ENCODE data around the gene SPPL2B.
A peak's percentile ranks its signal among the peaks of the same experiment; 100 is the strongest.

SPPL2B gene

GRCh38 chr19:2324220-2324948 is 4.1 kb upstream of the SPPL2B start:
- no peak for DNase-seq

GRCh38 chr19:2325281-2326046 is 3.0 kb upstream of the SPPL2B start:
- no peak for DNase-seq

GRCh38 chr19:2326699-2327360 is 1.7 kb upstream of the SPPL2B start:
- DNase-seq = no peak

- DNase-seq = no peak
Measured at GRCh38 chr19:2327773-2328400, 597 bp upstream of the SPPL2B start.

- DNase-seq = no peak
Measured at GRCh38 chr19:2329149-2329478, 630 bp downstream of the SPPL2B start.

GRCh38 chr19:2329501-2329916 is 1.0 kb downstream of the SPPL2B start:
- no peak for DNase-seq

- no peak for DNase-seq
Measured at GRCh38 chr19:2330255-2330631, 1.8 kb downstream of the SPPL2B start.

- no peak for DNase-seq
Measured at GRCh38 chr19:2330632-2331284, 2.3 kb downstream of the SPPL2B start.

GRCh38 chr19:2331601-2332246 is 3.2 kb downstream of the SPPL2B start:
- no peak for DNase-seq

GRCh38 chr19:2332341-2333026 is 4.0 kb downstream of the SPPL2B start:
- no peak for DNase-seq

GRCh38 chr19:2333027-2333806 is 4.7 kb downstream of the SPPL2B start:
- peak; percentile 79 for DNase-seq

- no peak for DNase-seq
Measured at GRCh38 chr19:2333807-2334211, 5.3 kb downstream of the SPPL2B start.

GRCh38 chr19:2334426-2334825 is 5.9 kb downstream of the SPPL2B start:
- DNase-seq = no peak

- no peak for DNase-seq
Measured at GRCh38 chr19:2334986-2335846, 6.7 kb downstream of the SPPL2B start.

- DNase-seq = no peak
Measured at GRCh38 chr19:2335848-2336247, 7.4 kb downstream of the SPPL2B start.

GRCh38 chr19:2336528-2337328 is 8.2 kb downstream of the SPPL2B start:
- DNase-seq = no peak

GRCh38 chr19:2337329-2337707 is 8.8 kb downstream of the SPPL2B start:
- peak; percentile 75 for DNase-seq

- no peak for DNase-seq
Measured at GRCh38 chr19:2338055-2338615, 9.7 kb downstream of the SPPL2B start.
